Neuronal stem cell (in vitro differentiated cells): ENCODE measurements around the gene PKP2.

Experiments
- DNase-seq: peaks from one replicate; pipeline ENCODE4 v3.0.0-alpha.2; 2013; ENCODE audit warnings: low spot score
- H2AFZ ChIP-seq: one replicate; pipeline ENCODE4 v1.6.1; 2013; ENCODE audit warnings: mild to moderate bottlenecking, low read length, inconsistent platforms
- H2AK5ac ChIP-seq: 2 replicates; pipeline ENCODE4 v1.6.1; 2013; ENCODE audit warnings: low read depth, mild to moderate bottlenecking, inconsistent platforms, low read length, moderate library complexity, mixed read lengths
- H2BK120ac ChIP-seq: 2 replicates; pipeline ENCODE4 v1.6.1; 2013; ENCODE audit warnings: low read depth, mild to moderate bottlenecking, inconsistent platforms, low read length, moderate library complexity, mixed read lengths
- H2BK12ac ChIP-seq: one replicate; pipeline ENCODE4 v1.6.1; 2013; ENCODE audit warnings: low read length, inconsistent platforms
- H2BK15ac ChIP-seq: 2 replicates; pipeline ENCODE4 v1.6.1; 2013; ENCODE audit warnings: mild to moderate bottlenecking, low read length, inconsistent platforms, mixed read lengths
- H2BK5ac ChIP-seq: one replicate; pipeline ENCODE4 v1.6.1; 2013; ENCODE audit warnings: inconsistent platforms, mild to moderate bottlenecking, low read length, moderate library complexity
- H3K14ac ChIP-seq: one replicate; pipeline ENCODE4 v1.6.1; 2013; ENCODE audit warnings: low read length, inconsistent platforms
- H3K18ac ChIP-seq: 2 replicates; pipeline ENCODE4 v1.6.1; 2013; ENCODE audit warnings: low read length, inconsistent platforms
- H3K23ac ChIP-seq: 2 replicates; pipeline ENCODE4 v1.6.1; 2013; ENCODE audit warnings: low read depth, mild to moderate bottlenecking, mixed read lengths, low read length, inconsistent platforms; ENCODE audit not compliant: poor library complexity
- H3K27ac ChIP-seq: replicated peaks from 3 replicates; pipeline ENCODE4 v1.5.1; 2013; ENCODE audit warnings: low read length, inconsistent platforms
- H3K27me3 ChIP-seq, 3 experiments: 2 replicates each; pipeline ENCODE4 v1.6.1; 2013; ENCODE audit warnings: low read length in 3 of 3, mild to moderate bottlenecking in 2 of 3, inconsistent platforms in 1 of 3, low read depth in 1 of 3, mixed read lengths in 1 of 3, moderate library complexity in 1 of 3; ENCODE audit not compliant: control insufficient read depth in 3 of 3, insufficient read depth in 3 of 3
- H3K36me3 ChIP-seq, 2 donors: replicated peaks in 1 of 2; 2 replicates each; pipeline ENCODE4 v1.6.1; 2013; ENCODE audit warnings: low read length in 2 of 2; ENCODE audit not compliant: control insufficient read depth in 2 of 2, insufficient read depth in 2 of 2
- H3K4ac ChIP-seq: 2 replicates; pipeline ENCODE4 v1.6.1; 2013; ENCODE audit warnings: inconsistent platforms, mild to moderate bottlenecking, low read length, moderate library complexity
- H3K4me1 ChIP-seq, 2 donors: 1 replicate in 1 of 2; 2 replicates in 1 of 2; pipeline ENCODE4 v1.6.1; 2013; ENCODE audit warnings: low read length in 2 of 2, low read depth in 1 of 2; ENCODE audit not compliant: control insufficient read depth in 2 of 2, insufficient read depth in 1 of 2
- H3K4me2 ChIP-seq: one replicate; pipeline ENCODE4 v1.6.1; 2013; ENCODE audit warnings: mild to moderate bottlenecking, low read length, inconsistent platforms; ENCODE audit not compliant: insufficient read depth, poor library complexity, severe bottlenecking
- H3K4me3 ChIP-seq, 2 donors: 2 replicates each; pipeline ENCODE4 v1.5.1; 2013; ENCODE audit warnings: low read length in 2 of 2, mild to moderate bottlenecking in 2 of 2, inconsistent platforms in 1 of 2, moderate library complexity in 1 of 2
- H3K79me1 ChIP-seq: one replicate; pipeline ENCODE4 v1.6.1; 2013; ENCODE audit warnings: low read depth, mild to moderate bottlenecking, inconsistent platforms, low read length, moderate library complexity
- H3K9ac ChIP-seq: one replicate; pipeline ENCODE4 v1.6.1; 2013; ENCODE audit warnings: mild to moderate bottlenecking, low read depth, low read length, inconsistent platforms; ENCODE audit not compliant: poor library complexity
- H3K9me3 ChIP-seq, 2 donors: replicated peaks in 1 of 2; 2 replicates each; pipeline versions ENCODE3 to v1.6.1; 2013; ENCODE audit warnings: low read length in 2 of 2, mild to moderate bottlenecking in 2 of 2, inconsistent platforms in 1 of 2, low read depth in 1 of 2, mixed read lengths in 1 of 2, moderate library complexity in 1 of 2; ENCODE audit not compliant: control insufficient read depth in 2 of 2, insufficient read depth in 1 of 2
- H4K8ac ChIP-seq: one replicate; pipeline ENCODE4 v1.6.1; 2013; ENCODE audit warnings: low read depth, mild to moderate bottlenecking, inconsistent platforms, low read length, moderate library complexity
- H4K91ac ChIP-seq: one replicate; pipeline ENCODE4 v1.6.1; 2013; ENCODE audit warnings: low read length, low read depth, mild to moderate bottlenecking, inconsistent platforms; ENCODE audit not compliant: poor library complexity
- WGBS, 2 donors: extraction: QIAGEN DNeasy Blood & Tissue Kit; methylation state at CpG; one replicate each; pipeline ENCODE4 v1.1.7; 2013; ENCODE audit warnings: missing lambda C conversion rate in 2 of 2, mixed read lengths in 1 of 2; ENCODE audit not compliant: insufficient read length in 2 of 2, insufficient replicate concordance in 1 of 2; ENCODE audit errors: extremely low coverage in 2 of 2; 5-methylcytosine and 5-hydroxymethylcytosine counted together

The PKP2 gene

GRCh38 chr12:32901553-32901952, 5.0 kb upstream of the PKP2 start:
- Histone ChIP-seq H2BK12ac (no peak overlapping the region), H3K23ac (no peak overlapping the region), H3K4me1 (peaks cover 0 to 3% of the 10 kb centered on the region in 2 donors), H3K27ac (no peak overlapping the region), H4K8ac (no peak overlapping the region), H3K18ac (no peak overlapping the region), H3K79me1 (no peaks in the 10 kb centered on the region), H2BK120ac (no peak overlapping the region), H3K27me3 (peaks cover 0 to 18% (median 0%) of the 10 kb centered on the region in 3 experiments), H3K36me3 (no peaks in the 10 kb centered on the region), H3K14ac (no peak overlapping the region), H3K4me2 (no peak overlapping the region), H2AFZ (no peak overlapping the region), H3K4me3 (no peak overlapping the region), H2BK5ac (no peak overlapping the region), H3K9ac (no peak overlapping the region), H4K91ac (no peak overlapping the region), H3K9me3 (no peaks in the 10 kb centered on the region), H2AK5ac (no peak overlapping the region), H2BK15ac (no peak overlapping the region), H3K4ac (no peak overlapping the region)
- no CpG with 5 or more reads among the region's 4 CpGs for WGBS, 2 donors
- DNase-seq: no peak

- H2BK15ac ChIP-seq: no peak overlapping the region
- H3K9me3 ChIP-seq: no peaks in the 10 kb centered on the region
- no peak overlapping the region for H4K91ac ChIP-seq
- whole genome bisulfite sequencing, 2 donors: no CpG with 5 or more reads among the region's 10 CpGs
- no peak overlapping the region for H3K27ac ChIP-seq
- no peak overlapping the region for H2BK120ac ChIP-seq
- no peak overlapping the region for H3K14ac ChIP-seq
- H3K4me2 ChIP-seq: no peak overlapping the region
- H2BK5ac ChIP-seq: no peak overlapping the region
- no peak overlapping the region for H3K9ac ChIP-seq
- H3K79me1 ChIP-seq: no peaks in the 10 kb centered on the region
- no peak overlapping the region for H3K23ac ChIP-seq
- peaks cover 0 to 45% (median 8%) of the 10 kb centered on the region in 3 experiments for H3K27me3 ChIP-seq
- no peak overlapping the region for H3K4ac ChIP-seq
- H2AK5ac ChIP-seq: no peak overlapping the region
- H3K4me3 ChIP-seq: no peak overlapping the region
- no peak overlapping the region for H4K8ac ChIP-seq
- H3K18ac ChIP-seq: no peak overlapping the region
- H3K36me3 ChIP-seq: no peaks in the 10 kb centered on the region
- DNase-seq: no peak
- H3K4me1 ChIP-seq: peaks cover 4 to 6% of the 10 kb centered on the region in 2 donors
- no peak overlapping the region for H2AFZ ChIP-seq
- no peak overlapping the region for H2BK12ac ChIP-seq
These were observed 1.4 kb upstream of the PKP2 start for GRCh38 chr12:32897687-32898573.

GRCh38 chr12:32897281-32897610, 669 bp upstream of the PKP2 start:
- Histone ChIP-seq H2BK5ac (no peak overlapping the region), H2BK12ac (no peak overlapping the region), H3K23ac (peak overlapping the region; percentile 86), H3K4me1 (peaks cover 5 to 6% of the 10 kb centered on the region in 2 donors), H3K14ac (peak overlapping the region; percentile 10), H3K4me3 (peak overlapping the region; percentile 67 to 98), H2AK5ac (no peak overlapping the region), H3K18ac (peak overlapping the region; percentile 94), H3K9ac (no peak overlapping the region), H2BK120ac (no peak overlapping the region), H3K27ac (no peak overlapping the region), H3K79me1 (no peaks in the 10 kb centered on the region), H4K8ac (no peak overlapping the region), H3K27me3 (peaks cover 0 to 45% (median 8%) of the 10 kb centered on the region in 3 experiments), H2BK15ac (no peak overlapping the region), H2AFZ (peak overlapping the region; percentile 99), H3K9me3 (no peaks in the 10 kb centered on the region), H3K4me2 (peak overlapping the region; percentile 82), H4K91ac (no peak overlapping the region), H3K4ac (no peak overlapping the region), H3K36me3 (no peaks in the 10 kb centered on the region)
- no peak for DNase-seq
- no CpG with 5 or more reads among the region's 6 CpGs for WGBS, 2 donors

- H3K4me3 ChIP-seq: peak overlapping the region; percentile 67 to 96
- peak overlapping the region; percentile 99 for H2AFZ ChIP-seq
- H2BK15ac ChIP-seq: no peak overlapping the region
- peaks cover 6 to 7% of the 10 kb centered on the region in 2 donors for H3K4me1 ChIP-seq
- no peak overlapping the region for H2AK5ac ChIP-seq
- H2BK120ac ChIP-seq: no peak overlapping the region
- H3K18ac ChIP-seq: peak overlapping the region; percentile 91
- peak overlapping the region; percentile 76 for H3K23ac ChIP-seq
- H3K4ac ChIP-seq: no peak overlapping the region
- H3K27me3 ChIP-seq: peaks cover 0 to 45% (median 8%) of the 10 kb centered on the region in 3 experiments
- H4K8ac ChIP-seq: no peak overlapping the region
- H3K4me2 ChIP-seq: peak overlapping the region; percentile 96
- H3K14ac ChIP-seq: no peak overlapping the region
- no peak overlapping the region for H4K91ac ChIP-seq
- H3K27ac ChIP-seq: no peak overlapping the region
- no peak overlapping the region for H2BK12ac ChIP-seq
- H2BK5ac ChIP-seq: no peak overlapping the region
- H3K36me3 ChIP-seq: no peaks in the 10 kb centered on the region
- H3K9ac ChIP-seq: peak overlapping the region; percentile 85
- H3K79me1 ChIP-seq: no peaks in the 10 kb centered on the region
- no CpG with 5 or more reads among the region's 28 CpGs for WGBS, 2 donors
- no peak for DNase-seq
- no peaks in the 10 kb centered on the region for H3K9me3 ChIP-seq
These were observed 717 bp downstream of the PKP2 start for GRCh38 chr12:32895688-32896431.
